NT2/D1 (cell line): ENCODE data around the gene CDH7.

Experiments
- SUZ12 ChIP-seq: IDR thresholded peaks from 2 replicates; pipeline ENCODE4 v1.6.1; 2011; ENCODE audit not compliant: insufficient read length, insufficient read depth; ENCODE audit errors: extremely low read depth
- YY1 ChIP-seq: IDR thresholded peaks from 2 replicates; pipeline ENCODE4 v1.6.1; 2011; ENCODE audit not compliant: insufficient read length, insufficient read depth
- ZNF274 ChIP-seq: IDR thresholded peaks from 2 replicates; pipeline ENCODE4 v1.6.1; 2011; ENCODE audit warnings: mild to moderate bottlenecking, low read depth, low read length

- TF ChIP-seq YY1, result no peak
- no peak for TF ChIP-seq ZNF274
- no peak for TF ChIP-seq SUZ12
Measured at GRCh38 chr18:65735155-65735554, 15.7 kb upstream of the CDH7 start.
